Ishikawa (cell line): ENCODE measurements around the gene USH1G.

Experiments
- CEBPB ChIP-seq: IDR thresholded peaks from 2 replicates; pipeline ENCODE4 v1.6.1; 2012
- EGR1 ChIP-seq: IDR thresholded peaks from 2 replicates; pipeline ENCODE4 v1.6.1; 2012
- EP300 ChIP-seq: IDR thresholded peaks from 2 replicates; pipeline ENCODE4 v1.6.1; 2012; ENCODE audit warnings: borderline replicate concordance
- FOXM1 ChIP-seq: IDR thresholded peaks from 2 replicates; pipeline ENCODE4 v1.6.1; 2012; ENCODE audit warnings: low read depth, borderline replicate concordance
- MAX ChIP-seq: IDR thresholded peaks from 2 replicates; pipeline ENCODE4 v1.6.1; 2012
- NFIC ChIP-seq: IDR thresholded peaks from 2 replicates; pipeline ENCODE4 v1.6.1; 2012
- RAD21 ChIP-seq: IDR thresholded peaks from 2 replicates; pipeline ENCODE4 v1.6.1; 2012; ENCODE audit warnings: low read depth
- REST ChIP-seq: IDR thresholded peaks from 2 replicates; pipeline ENCODE4 v1.6.1; 2012; ENCODE audit warnings: low read depth, mild to moderate bottlenecking
- YY1 ChIP-seq: IDR thresholded peaks from 2 replicates; pipeline ENCODE4 v1.6.1; 2012; ENCODE audit warnings: low read depth
- ZBTB7A ChIP-seq: IDR thresholded peaks from 2 replicates; pipeline ENCODE4 v1.6.1; 2012; ENCODE audit warnings: low read depth

GRCh38 chr17:74903034-74903433 lies 20.0 kb downstream of the USH1G start:
- TF ChIP-seq REST (no peak), MAX (no peak), EP300 (no peak), NFIC (no peak), RAD21 (no peak), EGR1 (no peak), YY1 (no peak), ZBTB7A (no peak), CEBPB (no peak), FOXM1 (no peak)
